Urinary bladder (tissue), 4 donors: ENCODE measurements around the gene SETD1B. TPM values are rescaled to one million over a fixed set of nuclear protein-coding genes. Genes with fewer than 3 reads are reported as not detected.

ENCODE experiments used
- DNase-seq: peaks from one replicate; pipeline ENCODE4 v3.0.0-alpha.2; 2015; ENCODE audit errors: extremely low spot score
- H3K27ac ChIP-seq: one replicate; pipeline ENCODE4 v1.5.1; 2013; ENCODE audit warnings: low read depth, mild to moderate bottlenecking, moderate library complexity
- H3K36me3 ChIP-seq: one replicate; pipeline ENCODE4 v1.6.1; 2013; ENCODE audit warnings: mild to moderate bottlenecking, moderate library complexity; ENCODE audit not compliant: insufficient read depth
- H3K4me1 ChIP-seq: one replicate; pipeline ENCODE4 v1.6.1; 2013; ENCODE audit warnings: mild to moderate bottlenecking, moderate library complexity; ENCODE audit not compliant: insufficient read depth
- H3K4me3 ChIP-seq: one replicate; pipeline ENCODE4 v1.5.1; 2013; ENCODE audit warnings: low read depth, low read length
- WGBS: extraction: QIAGEN DNeasy Blood & Tissue Kit; methylation state at CpG from one replicate; pipeline ENCODE4 v1.1.7; 2013; 5-methylcytosine and 5-hydroxymethylcytosine counted together
- polyA plus RNA-seq: library from polyadenylated mRNA; stranded (reverse); fragments of 200-250 nt; gene quantifications from one replicate; pipeline ENCODE4 v1.2.3, GENCODE V29; 2013
- total RNA-seq: library from RNA; depleted of rRNA; stranded (reverse); fragments of >200 nt; gene quantifications from one replicate; pipeline ENCODE4 v1.2.3, GENCODE V29; 2014
- donor health status: healthy with polysubstance abuse.
- donor health status: healthy.

Gene SETD1B
- total and polyA plus RNA-seq, 2 donors, result 4.3 to 25.3 TPM

GRCh38 chr12:121773011-121773777 is 30.6 kb upstream of the SETD1B start:
- H3K4me3 ChIP-seq, result no peak overlapping the region
- WGBS, result 50% methylated on average over 14 of the region's 14 CpGs
- no peaks in the 10 kb centered on the region for H3K4me1 ChIP-seq
- H3K27ac ChIP-seq, result no peak overlapping the region
- H3K36me3 ChIP-seq, result no peaks in the 10 kb centered on the region
- DNase-seq, result no peak

- WGBS, result 80% methylated on average over 14 of the region's 14 CpGs
- Histone ChIP-seq H3K27ac (no peak overlapping the region), H3K4me3 (no peak overlapping the region), H3K4me1 (no peaks in the 10 kb centered on the region), H3K36me3 (no peaks in the 10 kb centered on the region)
- DNase-seq, result no peak
Observed at GRCh38 chr12:121774968-121775474, 28.8 kb upstream of the SETD1B start.

- Histone ChIP-seq H3K4me1 (no peaks in the 10 kb centered on the region), H3K36me3 (no peaks in the 10 kb centered on the region), H3K27ac (no peak overlapping the region), H3K4me3 (no peak overlapping the region)
- 80% methylated on average over 16 of the region's 16 CpGs for WGBS
- no peak for DNase-seq
Observed at GRCh38 chr12:121775501-121775900, 28.3 kb upstream of the SETD1B start.

GRCh38 chr12:121776190-121777098 is 27.4 kb upstream of the SETD1B start:
- Histone ChIP-seq H3K4me1 (no peaks in the 10 kb centered on the region), H3K36me3 (no peaks in the 10 kb centered on the region), H3K4me3 (no peak overlapping the region), H3K27ac (no peak overlapping the region)
- DNase-seq, result no peak
- 30% methylated on average over 24 of the region's 24 CpGs for WGBS

- Histone ChIP-seq H3K27ac (no peak overlapping the region), H3K4me1 (no peaks in the 10 kb centered on the region), H3K4me3 (no peak overlapping the region), H3K36me3 (no peaks in the 10 kb centered on the region)
- no peak for DNase-seq
- 87% methylated on average over 17 of the region's 17 CpGs for WGBS
Observed at GRCh38 chr12:121778567-121779421, 25.0 kb upstream of the SETD1B start.

- 90% methylated on average over 17 of the region's 17 CpGs for WGBS
- Histone ChIP-seq H3K27ac (no peak overlapping the region), H3K4me1 (no peaks in the 10 kb centered on the region), H3K4me3 (no peak overlapping the region), H3K36me3 (no peaks in the 10 kb centered on the region)
- no peak for DNase-seq
Observed at GRCh38 chr12:121779422-121779895, 24.4 kb upstream of the SETD1B start.

GRCh38 chr12:121780429-121780828 is 23.4 kb upstream of the SETD1B start:
- DNase-seq, result no peak
- 86% methylated on average over 11 of the region's 11 CpGs for WGBS
- no peaks in the 10 kb centered on the region for H3K36me3 ChIP-seq
- no peak overlapping the region for H3K4me3 ChIP-seq
- no peak overlapping the region for H3K27ac ChIP-seq
- H3K4me1 ChIP-seq, result no peaks in the 10 kb centered on the region

- Histone ChIP-seq H3K4me3 (no peak overlapping the region), H3K36me3 (no peaks in the 10 kb centered on the region), H3K4me1 (no peaks in the 10 kb centered on the region), H3K27ac (no peak overlapping the region)
- 27% methylated on average over 12 of the region's 12 CpGs for WGBS
- no peak for DNase-seq
Observed at GRCh38 chr12:121781484-121781997, 22.3 kb upstream of the SETD1B start.

- no peak overlapping the region for H3K4me3 ChIP-seq
- no peak for DNase-seq
- no peak overlapping the region for H3K27ac ChIP-seq
- 30% methylated on average over 14 of the region's 14 CpGs for WGBS
- no peaks in the 10 kb centered on the region for H3K36me3 ChIP-seq
- H3K4me1 ChIP-seq, result no peaks in the 10 kb centered on the region
Observed at GRCh38 chr12:121781998-121782979, 21.5 kb upstream of the SETD1B start.

GRCh38 chr12:121783766-121784165 is 20.0 kb upstream of the SETD1B start:
- no peak for DNase-seq
- H3K27ac ChIP-seq, result no peak overlapping the region
- H3K4me1 ChIP-seq, result no peaks in the 10 kb centered on the region
- H3K36me3 ChIP-seq, result no peaks in the 10 kb centered on the region
- H3K4me3 ChIP-seq, result no peak overlapping the region
- 65% methylated on average over 6 of the region's 6 CpGs for WGBS

GRCh38 chr12:121784460-121784859 is 19.3 kb upstream of the SETD1B start:
- no peak overlapping the region for H3K27ac ChIP-seq
- no peak for DNase-seq
- WGBS, result 47% methylated on average over 6 of the region's 6 CpGs
- no peaks in the 10 kb centered on the region for H3K36me3 ChIP-seq
- H3K4me1 ChIP-seq, result no peaks in the 10 kb centered on the region
- no peak overlapping the region for H3K4me3 ChIP-seq

GRCh38 chr12:121786440-121786825 is 17.4 kb upstream of the SETD1B start:
- Histone ChIP-seq H3K4me1 (no peaks in the 10 kb centered on the region), H3K27ac (no peak overlapping the region), H3K36me3 (no peaks in the 10 kb centered on the region), H3K4me3 (no peak overlapping the region)
- DNase-seq, result no peak
- WGBS, result 73% methylated on average over 6 of the region's 6 CpGs
